T-helper 2 cell (primary cell): ENCODE results near the gene TMEM243.

Experiments used
- DNase-seq, 5 experiments: peaks; one replicate each; pipeline versions ENCODE4 v3.0.0 to v3.0.0-alpha.2; 2012 to 2022

Gene TMEM243

GRCh38 chr7:87155788-87156187 is 63.7 kb downstream of the TMEM243 start:
- no peak for DNase-seq

- DNase-seq, result peak in 1 of 5 experiments; percentile 22
Observed at GRCh38 chr7:87154569-87154968, 65.0 kb downstream of the TMEM243 start.

- peak in 1 of 5 experiments; percentile 44 for DNase-seq
Observed at GRCh38 chr7:87154166-87154565, 65.4 kb downstream of the TMEM243 start.

GRCh38 chr7:87152897-87153641 is 66.5 kb downstream of the TMEM243 start:
- DNase-seq, result peak in 3 of 5 experiments; percentile 4 to 50 (median 31)

GRCh38 chr7:87152112-87152896 is 67.2 kb downstream of the TMEM243 start, which contains the start of gene DMTF1:
DMTF1 (plus strand) TSS chr7:87152453; CDS start chr7:87164942, 12,489 bp downstream.
- DNase-seq, result peak; percentile 72 to 94 (median 80)

- DNase-seq, result no peak
Observed at GRCh38 chr7:87151729-87152111, 67.8 kb downstream of the TMEM243 start.

GRCh38 chr7:87151002-87151728 is 68.4 kb downstream of the TMEM243 start:
- no peak for DNase-seq

DNA sequence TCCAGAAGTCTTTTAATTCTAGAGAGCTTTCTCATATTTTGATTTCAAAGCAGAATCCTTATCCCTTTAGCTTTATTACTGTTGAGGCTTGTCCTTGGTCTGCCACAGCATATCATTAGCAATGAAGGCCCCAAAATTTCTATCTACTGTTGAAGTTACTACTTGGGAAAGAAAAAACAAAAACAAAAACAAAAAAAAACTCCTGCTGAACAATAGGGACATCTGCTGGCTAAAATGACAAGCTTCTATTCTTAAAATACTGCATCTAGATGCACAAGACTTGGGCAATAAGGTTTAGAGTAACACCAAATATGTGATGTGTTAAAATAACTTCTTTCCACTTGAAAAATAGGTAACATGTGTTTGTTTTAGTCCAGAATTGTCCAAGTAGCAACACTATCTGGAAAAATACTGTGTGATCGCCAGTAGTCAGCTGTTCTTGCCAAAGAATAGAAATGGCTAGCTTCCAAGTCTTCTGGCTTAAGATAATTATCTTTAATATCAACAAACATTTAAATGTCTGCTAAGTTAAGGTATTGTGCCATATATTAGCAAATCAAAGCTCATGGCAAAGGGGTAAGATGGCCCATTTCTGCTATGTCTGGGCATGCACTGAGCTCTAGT is 71.1 kb downstream of the TMEM243 start:
- peak in 1 of 5 experiments; percentile 46 for DNase-seq

- no peak for DNase-seq
Observed at GRCh38 chr7:87147500-87147899, 72.0 kb downstream of the TMEM243 start.

DNA sequence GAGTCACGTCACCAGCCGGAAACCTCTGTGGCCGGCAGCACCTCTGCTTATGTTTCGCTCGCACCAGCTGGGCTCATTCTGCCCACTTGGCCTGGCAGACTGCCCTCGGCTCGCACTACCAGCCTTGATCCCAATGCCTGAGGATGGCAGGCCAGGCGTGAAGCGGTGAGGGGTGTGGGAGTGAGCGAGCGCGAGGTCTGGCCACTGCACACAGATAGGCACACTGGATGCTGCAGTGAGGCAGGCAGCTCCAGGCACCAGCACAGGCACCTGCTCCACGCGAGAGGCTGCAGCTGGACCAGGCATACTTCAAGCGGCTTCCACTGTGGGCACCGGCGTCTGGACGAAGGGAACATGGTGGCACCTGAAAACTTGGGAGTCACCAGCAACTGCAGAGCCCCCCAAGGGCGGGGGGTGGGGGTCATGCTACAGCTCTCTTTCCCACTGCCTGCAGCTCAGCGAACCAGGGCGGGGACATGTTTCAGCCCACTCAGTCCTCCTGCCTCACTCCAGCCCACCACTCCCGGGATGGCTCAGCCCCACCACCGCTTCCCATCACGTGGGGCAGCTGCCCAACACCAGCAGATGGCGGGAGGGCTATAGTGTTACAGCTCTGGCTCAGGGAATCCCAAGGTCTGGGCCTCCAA is 72.7 kb downstream of the TMEM243 start:
- DNase-seq, result no peak
